Amniotic epithelial cell (primary cell): Measurements from ENCODE around the gene RGS3.
"Not testable (repeated sequence)": the region's sequence is repeated elsewhere in the genome, so short reads cannot be mapped to it uniquely, and the experiment has no call there.

Experiments used
- DNase-seq: peaks from one replicate; pipeline ENCODE4 v3.0.0-alpha.2; 2010; ENCODE audit warnings: low read depth

Gene RGS3

GRCh38 chr9:113548221-113549041 lies 84.9 kb downstream of the RGS3 start:
- peak; percentile 85 for DNase-seq

GRCh38 chr9:113549892-113550291 lies 86.4 kb downstream of the RGS3 start:
- DNase-seq = not testable (repeated sequence)

GRCh38 chr9:113556877-113557593 lies 93.5 kb downstream of the RGS3 start:
- peak; percentile 49 for DNase-seq

GRCh38 chr9:113558632-113559502 lies 95.3 kb downstream of the RGS3 start:
- DNase-seq = peak; percentile 73

- no peak for DNase-seq
Observed at GRCh38 chr9:113559834-113560800, 96.6 kb downstream of the RGS3 start.

GRCh38 chr9:113562653-113563381 lies 99.3 kb downstream of the RGS3 start:
- DNase-seq = no peak

GRCh38 chr9:113563826-113564497 lies 100.4 kb downstream of the RGS3 start:
- DNase-seq = no peak

GRCh38 chr9:113564498-113565237 lies 101.1 kb downstream of the RGS3 start:
- peak; percentile 54 for DNase-seq

GRCh38 chr9:113566016-113566711 lies 102.6 kb downstream of the RGS3 start:
- no peak for DNase-seq

GRCh38 chr9:113566712-113567071 lies 103.2 kb downstream of the RGS3 start:
- DNase-seq = no peak

GRCh38 chr9:113567361-113568080 lies 104.0 kb downstream of the RGS3 start:
- DNase-seq = no peak

- DNase-seq = no peak
Observed at GRCh38 chr9:113568081-113568435, 104.5 kb downstream of the RGS3 start.

GRCh38 chr9:113568571-113569321 lies 105.2 kb downstream of the RGS3 start:
- no peak for DNase-seq

GRCh38 chr9:113569472-113570060 lies 106.0 kb downstream of the RGS3 start:
- no peak for DNase-seq

- no peak for DNase-seq
Observed at GRCh38 chr9:113570106-113570505, 106.6 kb downstream of the RGS3 start.

- peak; percentile 96 for DNase-seq
Observed at GRCh38 chr9:113570749-113571711, 107.5 kb downstream of the RGS3 start.
